Ishikawa (cell line): ENCODE measurements around the gene PTPRD.

Experiments used
- CEBPB ChIP-seq: IDR thresholded peaks from 2 replicates; pipeline ENCODE4 v1.6.1; 2012
- CREB1 ChIP-seq: IDR thresholded peaks from 2 replicates; pipeline ENCODE4 v1.6.1; 2012; ENCODE audit warnings: low read depth
- EGR1 ChIP-seq: IDR thresholded peaks from 2 replicates; pipeline ENCODE4 v1.6.1; 2012
- EP300 ChIP-seq: IDR thresholded peaks from 2 replicates; pipeline ENCODE4 v1.6.1; 2012; ENCODE audit warnings: borderline replicate concordance
- FOXM1 ChIP-seq: IDR thresholded peaks from 2 replicates; pipeline ENCODE4 v1.6.1; 2012; ENCODE audit warnings: low read depth, borderline replicate concordance
- MAX ChIP-seq: IDR thresholded peaks from 2 replicates; pipeline ENCODE4 v1.6.1; 2012
- NFIC ChIP-seq: IDR thresholded peaks from 2 replicates; pipeline ENCODE4 v1.6.1; 2012
- RAD21 ChIP-seq: IDR thresholded peaks from 2 replicates; pipeline ENCODE4 v1.6.1; 2012; ENCODE audit warnings: low read depth
- REST ChIP-seq: IDR thresholded peaks from 2 replicates; pipeline ENCODE4 v1.6.1; 2012; ENCODE audit warnings: low read depth, mild to moderate bottlenecking
- TAF1 ChIP-seq: IDR thresholded peaks from 2 replicates; pipeline ENCODE4 v1.6.1; 2012; ENCODE audit warnings: low read depth, mild to moderate bottlenecking
- TCF12 ChIP-seq: IDR thresholded peaks from 2 replicates; pipeline ENCODE4 v1.6.1; 2012; ENCODE audit warnings: low read depth
- TEAD4 ChIP-seq: IDR thresholded peaks from 2 replicates; pipeline ENCODE4 v1.6.1; 2012
- USF1 ChIP-seq: IDR thresholded peaks from 2 replicates; pipeline ENCODE4 v1.6.1; 2012
- YY1 ChIP-seq: IDR thresholded peaks from 2 replicates; pipeline ENCODE4 v1.6.1; 2012; ENCODE audit warnings: low read depth
- ZBTB7A ChIP-seq: IDR thresholded peaks from 2 replicates; pipeline ENCODE4 v1.6.1; 2012; ENCODE audit warnings: low read depth

PTPRD gene

GRCh38 chr9:8579661-8580060 lies 2033.1 kb downstream of the PTPRD start:
- TF ChIP-seq NFIC = no peak
- no peak for TF ChIP-seq EGR1
- TF ChIP-seq ZBTB7A = no peak
- no peak for TF ChIP-seq CEBPB
- TF ChIP-seq MAX = no peak
- no peak for TF ChIP-seq EP300
- TF ChIP-seq REST = no peak
- TF ChIP-seq TEAD4 = no peak
- TF ChIP-seq USF1 = no peak
- no peak for TF ChIP-seq TAF1
- TF ChIP-seq FOXM1 = no peak
- no peak for TF ChIP-seq TCF12
- TF ChIP-seq CREB1 = no peak
- no peak for TF ChIP-seq RAD21

GRCh38 chr9:8576741-8577140 lies 2036.1 kb downstream of the PTPRD start:
- TF ChIP-seq CEBPB (no peak), TAF1 (no peak), EP300 (no peak), USF1 (no peak), ZBTB7A (no peak), EGR1 (no peak), NFIC (no peak), YY1 (no peak), FOXM1 (no peak), CREB1 (no peak), REST (no peak)

- no peak for TF ChIP-seq RAD21
- TF ChIP-seq FOXM1 = no peak
- TF ChIP-seq TCF12 = no peak
- no peak for TF ChIP-seq NFIC
- TF ChIP-seq TEAD4 = no peak
- no peak for TF ChIP-seq YY1
- TF ChIP-seq USF1 = no peak
- TF ChIP-seq CREB1 = no peak
- TF ChIP-seq MAX = no peak
- TF ChIP-seq ZBTB7A = no peak
- no peak for TF ChIP-seq CEBPB
- no peak for TF ChIP-seq EGR1
Measured at GRCh38 chr9:8574846-8575245, 2038.0 kb downstream of the PTPRD start.

GRCh38 chr9:8572209-8572608 lies 2040.6 kb downstream of the PTPRD start:
- TF ChIP-seq ZBTB7A (no peak), EP300 (no peak), TEAD4 (no peak), CEBPB (no peak), FOXM1 (no peak), USF1 (no peak), TCF12 (no peak), YY1 (no peak)

GRCh38 chr9:8571643-8572042 lies 2041.2 kb downstream of the PTPRD start:
- TF ChIP-seq TEAD4 (no peak), NFIC (no peak), ZBTB7A (no peak), REST (no peak), EGR1 (no peak), TAF1 (no peak), CREB1 (no peak), USF1 (no peak), RAD21 (no peak), TCF12 (no peak), MAX (no peak), YY1 (no peak), CEBPB (no peak), FOXM1 (no peak), EP300 (no peak)
